Neural progenitor cell (in vitro differentiated cells): Measurements from ENCODE around the gene NAALADL1. TPM values are rescaled to one million over a fixed set of nuclear protein-coding genes. Genes with fewer than 3 reads are reported as not detected.
"Not testable (repeated sequence)": the region's sequence is repeated elsewhere in the genome, so short reads cannot be mapped to it uniquely, and the experiment has no call there.

Experiments used
- DNase-seq: peaks from one replicate; pipeline ENCODE4 v3.0.0-alpha.2; 2016; ENCODE audit warnings: low spot score
- H2AFZ ChIP-seq: fragments of 200-600 bp; sonication (generic); replicated peaks from 2 replicates; pipeline ENCODE4 v1.6.1; 2016; ENCODE audit warnings: antibody characterized with exemption
- H3F3A ChIP-seq: fragments of 200-600 bp; sonication (generic); 2 replicates; pipeline ENCODE4 v1.6.1; 2016; ENCODE audit warnings: antibody characterized with exemption, low read depth
- H3K27ac ChIP-seq: fragments of 200-600 bp; sonication (generic); 2 replicates; pipeline ENCODE4 v1.5.1; 2016; ENCODE audit warnings: mild to moderate bottlenecking
- H3K27me3 ChIP-seq: fragments of 200-600 bp; sonication (generic); 2 replicates; pipeline ENCODE4 v1.6.1; 2016; ENCODE audit warnings: mild to moderate bottlenecking, moderate library complexity
- H3K36me3 ChIP-seq: fragments of 200-600 bp; sonication (generic); 2 replicates; pipeline ENCODE4 v1.5.1; 2016
- H3K4me1 ChIP-seq: fragments of 200-600 bp; sonication (generic); 2 replicates; pipeline ENCODE4 v1.6.1; 2016; ENCODE audit warnings: mixed run types
- H3K4me2 ChIP-seq: fragments of 200-600 bp; sonication (generic); 2 replicates; pipeline ENCODE4 v1.6.1; 2016
- H3K4me3 ChIP-seq: fragments of 200-600 bp; sonication (generic); 2 replicates; pipeline ENCODE4 v1.5.1; 2016
- H3K79me2 ChIP-seq: fragments of 200-600 bp; sonication (generic); 2 replicates; pipeline ENCODE4 v1.6.1; 2016; ENCODE audit warnings: low read depth
- H3K9ac ChIP-seq: fragments of 200-600 bp; sonication (generic); 2 replicates; pipeline ENCODE4 v1.6.1; 2016
- H3K9me3 ChIP-seq: fragments of 200-600 bp; sonication (generic); 2 replicates; pipeline ENCODE4 v1.5.1; 2016; ENCODE audit warnings: low read depth
- H4K20me1 ChIP-seq: fragments of 200-600 bp; sonication (generic); 2 replicates; pipeline ENCODE4 v1.6.1; 2016; ENCODE audit warnings: low read depth
- H3K27ac Mint-ChIP-seq: 3 replicates; pipeline ENCODE4 v1.8.0; 2021; ENCODE audit warnings: mixed read lengths
- H3K27me3 Mint-ChIP-seq: 2 replicates; pipeline ENCODE4 v1.8.0; 2022; ENCODE audit warnings: low read depth, mild to moderate bottlenecking, inconsistent platforms, moderate library complexity, mixed read lengths; ENCODE audit not compliant: insufficient read depth
- H3K36me3 Mint-ChIP-seq: 3 replicates; pipeline ENCODE4 v1.8.0; 2021; ENCODE audit warnings: mixed read lengths
- H3K4me1 Mint-ChIP-seq: 3 replicates; pipeline ENCODE4 v1.8.0; 2021; ENCODE audit warnings: mixed read lengths
- H3K4me3 Mint-ChIP-seq: 3 replicates; pipeline ENCODE4 v1.8.0; 2021; ENCODE audit warnings: mild to moderate bottlenecking, moderate library complexity, mixed read lengths
- H3K9me3 Mint-ChIP-seq: 3 replicates; pipeline ENCODE4 v1.8.0; 2020; ENCODE audit warnings: mixed read lengths
- EZH2 ChIP-seq: fragments of 200-600 bp; sonication (generic); IDR thresholded peaks from 2 replicates; pipeline ENCODE4 v1.6.1; 2017; ENCODE audit warnings: antibody characterized with exemption, mild to moderate bottlenecking, moderate library complexity
- EZH2phosphoT487 ChIP-seq: fragments of 200-600 bp; sonication (generic); IDR thresholded peaks from 2 replicates; pipeline ENCODE4 v1.6.1; 2017; ENCODE audit warnings: antibody characterized with exemption
- total RNA-seq: library from RNA; depleted of rRNA; stranded (reverse); fragments of >200 nt; gene quantifications from 2 replicates; pipeline ENCODE4 v1.2.3, GENCODE V29; 2015; ENCODE audit warnings: low replicate concordance
- TF ChIP-seq, protein P1 (sequence below): fragments of 200-600 bp; sonication (generic); IDR thresholded peaks from 2 replicates; pipeline ENCODE4 v1.5.1; 2017; ENCODE audit warnings: antibody characterized with exemption, mild to moderate bottlenecking

The NAALADL1 gene
- total RNA-seq, 1 donor from 2014 or later, result 0.80 TPM

DNA sequence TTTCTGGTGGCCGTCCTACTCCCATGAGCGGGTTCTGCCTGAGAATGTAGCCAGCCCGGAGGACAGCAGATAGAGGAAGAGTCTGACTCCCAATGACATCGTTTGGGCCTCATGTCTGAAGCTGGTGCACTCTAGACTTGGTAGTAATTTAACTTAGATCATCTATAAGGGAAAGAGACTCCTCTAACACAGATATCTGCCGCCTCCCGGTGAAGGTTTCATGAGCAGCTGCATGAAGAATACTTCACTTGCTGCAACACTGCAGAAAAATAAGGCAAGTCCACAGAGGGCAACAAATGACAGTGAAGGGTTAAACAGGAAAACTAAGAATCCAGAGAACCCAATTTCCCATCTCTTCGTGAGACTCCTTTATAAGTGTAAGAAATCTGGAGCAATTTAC, 50.3 kb downstream of the NAALADL1 start:
- no peak overlapping the region for H3K27ac ChIP-seq
- no peaks in the 10 kb centered on the region for H3K4me1 ChIP-seq
- DNase-seq, result no peak
- H3K36me3 ChIP-seq, result no peaks in the 10 kb centered on the region
- H3K4me3 Mint-ChIP-seq, result no peak overlapping the region
- H2AFZ ChIP-seq, result no peak overlapping the region
- TF ChIP-seq, protein P1, sequence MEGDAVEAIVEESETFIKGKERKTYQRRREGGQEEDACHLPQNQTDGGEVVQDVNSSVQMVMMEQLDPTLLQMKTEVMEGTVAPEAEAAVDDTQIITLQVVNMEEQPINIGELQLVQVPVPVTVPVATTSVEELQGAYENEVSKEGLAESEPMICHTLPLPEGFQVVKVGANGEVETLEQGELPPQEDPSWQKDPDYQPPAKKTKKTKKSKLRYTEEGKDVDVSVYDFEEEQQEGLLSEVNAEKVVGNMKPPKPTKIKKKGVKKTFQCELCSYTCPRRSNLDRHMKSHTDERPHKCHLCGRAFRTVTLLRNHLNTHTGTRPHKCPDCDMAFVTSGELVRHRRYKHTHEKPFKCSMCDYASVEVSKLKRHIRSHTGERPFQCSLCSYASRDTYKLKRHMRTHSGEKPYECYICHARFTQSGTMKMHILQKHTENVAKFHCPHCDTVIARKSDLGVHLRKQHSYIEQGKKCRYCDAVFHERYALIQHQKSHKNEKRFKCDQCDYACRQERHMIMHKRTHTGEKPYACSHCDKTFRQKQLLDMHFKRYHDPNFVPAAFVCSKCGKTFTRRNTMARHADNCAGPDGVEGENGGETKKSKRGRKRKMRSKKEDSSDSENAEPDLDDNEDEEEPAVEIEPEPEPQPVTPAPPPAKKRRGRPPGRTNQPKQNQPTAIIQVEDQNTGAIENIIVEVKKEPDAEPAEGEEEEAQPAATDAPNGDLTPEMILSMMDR, result no peak
- TF ChIP-seq EZH2, result no peak
- no peak for TF ChIP-seq EZH2phosphoT487
- H3F3A ChIP-seq, result peaks cover 3% of the 10 kb centered on the region
- no peaks in the 10 kb centered on the region for H3K9me3 ChIP-seq
- H3K4me3 ChIP-seq, result no peak overlapping the region
- no peaks in the 10 kb centered on the region for H4K20me1 ChIP-seq
- no peak overlapping the region for H3K9ac ChIP-seq
- no peaks in the 10 kb centered on the region for H3K79me2 ChIP-seq
- H3K4me2 ChIP-seq, result no peak overlapping the region
- H3K27ac Mint-ChIP-seq, result no peak overlapping the region
- peaks cover under 1% of the 10 kb centered on the region for H3K4me1 Mint-ChIP-seq
- H3K9me3 Mint-ChIP-seq, result no peaks in the 10 kb centered on the region
- no peaks in the 10 kb centered on the region for H3K27me3 ChIP-seq
- H3K36me3 Mint-ChIP-seq, result no peaks in the 10 kb centered on the region
- peaks cover 4% of the 10 kb centered on the region for H3K27me3 Mint-ChIP-seq

DNA sequence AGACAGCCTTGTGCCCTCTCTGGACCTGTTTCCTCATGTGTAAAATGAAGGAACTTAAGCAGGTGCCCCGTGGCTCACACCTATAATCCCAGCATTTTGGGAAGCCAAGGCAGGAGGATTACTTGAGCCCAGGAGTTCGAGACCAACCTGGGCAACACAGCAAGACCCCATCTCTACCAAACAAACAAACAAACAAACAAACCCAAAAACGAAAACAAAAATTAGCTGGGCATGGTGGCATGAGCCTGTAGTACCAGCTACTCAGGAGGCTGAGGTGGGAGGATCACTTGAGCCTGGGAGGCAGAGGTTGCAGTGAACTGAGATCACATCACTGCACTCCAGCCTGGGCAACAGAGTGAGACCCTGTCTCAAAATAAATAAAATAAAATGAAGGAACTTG, 54.4 kb downstream of the NAALADL1 start:
- H3K9ac ChIP-seq, H3K4me3 Mint-ChIP-seq, H2AFZ ChIP-seq, H3K4me2 ChIP-seq, H3K36me3 Mint-ChIP-seq, H3K4me3 ChIP-seq, H3F3A ChIP-seq, H3K4me1 Mint-ChIP-seq, H3K27me3 ChIP-seq, H3K9me3 Mint-ChIP-seq, H3K27ac Mint-ChIP-seq, H4K20me1 ChIP-seq, DNase-seq, H3K79me2 ChIP-seq, H3K4me1 ChIP-seq, H3K9me3 ChIP-seq, H3K36me3 ChIP-seq, H3K27me3 Mint-ChIP-seq, H3K27ac ChIP-seq: not testable (repeated sequence)

DNA sequence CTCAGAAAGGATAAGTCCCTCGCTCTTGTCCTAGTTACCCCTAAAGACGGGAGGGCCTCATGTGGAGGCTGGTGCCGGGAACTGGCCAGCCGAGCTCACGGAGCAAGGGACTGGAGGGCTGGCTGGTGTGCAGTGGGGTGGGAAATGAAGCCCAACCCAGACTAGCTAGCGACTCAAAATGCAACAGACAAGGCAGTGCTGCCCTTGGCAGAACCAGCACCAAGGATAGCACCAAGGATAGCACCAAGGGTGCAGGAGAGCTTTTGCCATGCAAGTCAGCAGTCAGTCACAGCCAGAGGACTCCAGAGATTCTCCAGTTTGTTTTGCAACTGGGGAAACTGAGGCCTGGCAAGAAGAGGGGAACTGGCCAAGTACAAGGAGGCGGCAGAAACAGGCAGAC, 55.1 kb downstream of the NAALADL1 start:
- H2AFZ ChIP-seq, result no peak overlapping the region
- peak; percentile 57 for DNase-seq
- Mint-ChIP-seq H3K36me3 (no peaks in the 10 kb centered on the region), H3K27ac (peak overlapping the region; percentile 37), H3K9me3 (no peaks in the 10 kb centered on the region), H3K27me3 (peaks cover 10% of the 10 kb centered on the region), H3K4me3 (no peak overlapping the region), H3K4me1 (peaks cover under 1% of the 10 kb centered on the region)
- no peak overlapping the region for H3K4me2 ChIP-seq
- H3K79me2 ChIP-seq, result no peaks in the 10 kb centered on the region
- TF ChIP-seq EZH2 (no peak), EZH2phosphoT487 (no peak)
- TF ChIP-seq, protein P1, result no peak
- H3K4me1 ChIP-seq, result no peaks in the 10 kb centered on the region
- H3K9me3 ChIP-seq, result no peaks in the 10 kb centered on the region
- H3K27ac ChIP-seq, result no peak overlapping the region
- H3K27me3 ChIP-seq, result no peaks in the 10 kb centered on the region
- no peaks in the 10 kb centered on the region for H3F3A ChIP-seq
- H3K9ac ChIP-seq, result no peak overlapping the region
- H3K4me3 ChIP-seq, result no peak overlapping the region
- no peaks in the 10 kb centered on the region for H4K20me1 ChIP-seq
- no peaks in the 10 kb centered on the region for H3K36me3 ChIP-seq

DNA sequence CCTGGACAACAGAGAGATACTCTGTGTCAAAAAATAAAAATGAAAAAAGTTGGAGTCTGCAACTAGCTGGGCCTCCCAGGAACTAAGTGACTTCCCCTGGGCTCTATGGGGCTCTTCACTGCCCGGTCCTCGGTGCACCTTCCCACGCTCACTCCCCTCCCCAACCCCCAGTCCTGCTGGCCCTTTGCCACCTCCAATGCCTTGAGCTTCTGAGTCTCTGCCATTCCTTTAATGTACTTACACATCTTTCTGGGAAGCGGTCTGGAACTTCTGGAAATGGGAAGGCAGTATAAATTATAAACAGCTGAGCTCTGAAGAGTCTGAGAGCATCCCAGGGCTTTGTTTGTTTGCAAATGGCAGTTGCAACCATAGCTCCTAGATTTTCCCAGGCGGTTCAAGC, 55.6 kb downstream of the NAALADL1 start:
- Histone ChIP-seq H3K9me3 (no peaks in the 10 kb centered on the region), H3K4me1 (no peaks in the 10 kb centered on the region), H4K20me1 (no peaks in the 10 kb centered on the region), H3K9ac (no peak overlapping the region), H3K27me3 (no peaks in the 10 kb centered on the region), H3K79me2 (no peaks in the 10 kb centered on the region), H3K4me2 (no peak overlapping the region), H3K4me3 (no peak overlapping the region), H2AFZ (no peak overlapping the region), H3F3A (no peaks in the 10 kb centered on the region), H3K27ac (no peak overlapping the region), H3K36me3 (no peaks in the 10 kb centered on the region)
- Mint-ChIP-seq H3K4me1 (peaks cover 3% of the 10 kb centered on the region), H3K27ac (no peak overlapping the region), H3K9me3 (no peaks in the 10 kb centered on the region), H3K4me3 (no peak overlapping the region), H3K36me3 (no peaks in the 10 kb centered on the region), H3K27me3 (peaks cover 11% of the 10 kb centered on the region)
- TF ChIP-seq EZH2phosphoT487 (no peak), EZH2 (no peak)
- TF ChIP-seq, protein P1, result no peak
- DNase-seq, result no peak
